Liver (tissue), 9 donors: ENCODE measurements around the gene ZBTB7B. TPM values are rescaled to one million over a fixed set of nuclear protein-coding genes. Genes with fewer than 3 reads are reported as not detected.

Source experiments
- DNase-seq: peaks from one replicate; pipeline ENCODE4 v3.0.0-alpha.2; 2017; ENCODE audit warnings: low spot score
- H3K27ac ChIP-seq, 2 donors: one replicate each; pipeline ENCODE4 v1.7.0; 2013; ENCODE audit warnings: inconsistent platforms in 2 of 2, low read length in 2 of 2, control low read depth in 1 of 2, low read depth in 1 of 2, mild to moderate bottlenecking in 1 of 2
- H3K27me3 ChIP-seq, 4 donors: one replicate each; pipeline versions ENCODE4 v1.6.1 to v1.7.0; 2013; ENCODE audit warnings: low read length in 3 of 4, inconsistent platforms in 1 of 4, mild to moderate bottlenecking in 1 of 4, moderate library complexity in 1 of 4; ENCODE audit not compliant: control insufficient read depth in 4 of 4, insufficient read depth in 4 of 4
- H3K36me3 ChIP-seq, 4 donors: one replicate each; pipeline versions ENCODE4 v1.6.1 to v1.7.0; 2013; ENCODE audit warnings: low read length in 3 of 4, mild to moderate bottlenecking in 3 of 4, low read depth in 1 of 4, moderate library complexity in 1 of 4; ENCODE audit not compliant: control insufficient read depth in 4 of 4, insufficient read depth in 3 of 4
- H3K4me1 ChIP-seq, 4 donors: one replicate each; pipeline versions ENCODE4 v1.6.1 to v1.7.0; 2013; ENCODE audit warnings: low read length in 3 of 4, mild to moderate bottlenecking in 3 of 4, moderate library complexity in 1 of 4; ENCODE audit not compliant: control insufficient read depth in 4 of 4, insufficient read depth in 4 of 4
- H3K4me3 ChIP-seq, 3 donors: one replicate each; pipeline versions ENCODE4 v1.6.1 to v1.7.0; 2013; ENCODE audit warnings: low read length in 3 of 3, control low read depth in 1 of 3, low read depth in 1 of 3, mild to moderate bottlenecking in 1 of 3
- H3K9ac ChIP-seq, 2 donors: one replicate each; pipeline ENCODE4 v1.7.0; 2013; ENCODE audit warnings: low read length in 2 of 2, mild to moderate bottlenecking in 2 of 2, moderate library complexity in 2 of 2, control low read depth in 1 of 2, low read depth in 1 of 2
- H3K9me3 ChIP-seq, 4 donors: one replicate each; pipeline versions ENCODE4 v1.6.1 to v1.7.0; 2013; ENCODE audit warnings: low read length in 3 of 4; ENCODE audit not compliant: control insufficient read depth in 4 of 4
- ATF3 ChIP-seq: IDR thresholded peaks from 2 replicates; pipeline ENCODE4 v1.6.1; 2016; ENCODE audit warnings: antibody characterized with exemption
- CTCF ChIP-seq: fragments of 150-350 bp; IDR thresholded peaks from 2 replicates; pipeline ENCODE4 v1.5.1; 2017; ENCODE audit warnings: improper control_type of control experiment, low read depth, low read length; ENCODE audit not compliant: missing input control
- GABPA ChIP-seq, 2 donors: IDR thresholded peaks in 1 of 2; conservative IDR thresholded peaks in 1 of 2; 2 replicates each; pipeline ENCODE4 v1.6.1; 2016; ENCODE audit warnings: antibody characterized with exemption in 2 of 2, mild to moderate bottlenecking in 1 of 2, moderate library complexity in 1 of 2
- HNF4A ChIP-seq, 2 donors: conservative IDR thresholded peaks; 2 replicates each; pipeline ENCODE4 v1.6.1; 2016; ENCODE audit warnings: antibody characterized with exemption in 2 of 2, mild to moderate bottlenecking in 2 of 2
- HNF4G ChIP-seq: IDR thresholded peaks from 2 replicates; pipeline ENCODE4 v1.6.1; 2016; ENCODE audit warnings: antibody characterized with exemption
- MAX ChIP-seq: IDR thresholded peaks from 2 replicates; pipeline ENCODE4 v1.6.1; 2016; ENCODE audit warnings: antibody characterized with exemption
- RAD21 ChIP-seq, 2 donors: IDR thresholded peaks; 2 replicates each; pipeline ENCODE4 v1.6.1; 2016; ENCODE audit warnings: antibody characterized with exemption in 2 of 2, mild to moderate bottlenecking in 2 of 2
- REST ChIP-seq: IDR thresholded peaks from 2 replicates; pipeline ENCODE4 v1.6.1; 2016; ENCODE audit warnings: antibody characterized with exemption, mild to moderate bottlenecking
- RXRA ChIP-seq, 2 donors: IDR thresholded peaks; 2 replicates each; pipeline ENCODE4 v1.6.1; 2017 to 2018; ENCODE audit warnings: antibody characterized with exemption in 2 of 2, mild to moderate bottlenecking in 1 of 2
- YY1 ChIP-seq: IDR thresholded peaks from 2 replicates; pipeline ENCODE4 v1.6.1; 2016; ENCODE audit warnings: antibody characterized with exemption, mild to moderate bottlenecking
- WGBS: extraction: QIAGEN DNeasy Blood & Tissue Kit; methylation state at CpG from one replicate; pipeline ENCODE4 v1.1.7; 2013; 5-methylcytosine and 5-hydroxymethylcytosine counted together
- polyA plus RNA-seq, 2 donors: library from polyadenylated mRNA; stranded (reverse) in 1 of 2; unstranded in 1 of 2; fragments of 200-250 nt in 1 of 2; fragments of >200 nt in 1 of 2; fragmentation: Nextera tagmentation in 1 of 2; extraction: Ambion mirVana in 1 of 2; gene quantifications; one replicate each; pipeline versions ENCODE4 v1.2.1 to v1.2.3, GENCODE V29; 2013 to 2015
- total RNA-seq, 2 donors: library from RNA; depleted of rRNA; stranded (reverse); fragments of >200 nt; gene quantifications; one replicate each; pipeline ENCODE4 v1.2.3, GENCODE V29; 2014
- donor health status: healthy.
- donor health status: healthy.
- donor health status: healthy.
- donor health status: healthy.
- donor health status: healthy.

Gene ZBTB7B
- total and polyA plus RNA-seq, 4 donors = 7.0 to 50.2 (median 21.1) TPM

GRCh38 chr1:154998818-154999570 lies 3.6 kb upstream of the ZBTB7B start:
- Histone ChIP-seq H3K9me3 (no peaks in the 10 kb centered on the region), H3K4me1 (peaks cover 4 to 28% (median 21%) of the 10 kb centered on the region in 4 donors), H3K9ac (no peak overlapping the region), H3K4me3 (peak overlapping the region in 1 of 3 donors; percentile 32), H3K27me3 (no peaks in the 10 kb centered on the region), H3K27ac (no peak overlapping the region), H3K36me3 (no peaks in the 10 kb centered on the region)
- peak; percentile 78 for DNase-seq
- WGBS = 16% methylated on average over 40 of the region's 40 CpGs
- peak in 1 of 2 donors; percentile 11 for TF ChIP-seq RXRA (IDR thresholded peaks at IDR 0.05)
- peak; percentile 64 for TF ChIP-seq CTCF
- TF ChIP-seq RAD21 (IDR thresholded peaks at IDR 0.05) = peak; percentile 76 to 88
- TF ChIP-seq MAX = no peak
- no peak for TF ChIP-seq HNF4G
- no peak for TF ChIP-seq ATF3

GRCh38 chr1:154999571-155000410 lies 2.8 kb upstream of the ZBTB7B start:
- TF ChIP-seq YY1 = no peak
- TF ChIP-seq HNF4A (conservative IDR thresholded peaks at IDR 0.05) = no peak
- TF ChIP-seq CTCF = peak; percentile 3
- peak; percentile 38 for TF ChIP-seq REST
- TF ChIP-seq GABPA (IDR thresholded peaks at IDR 0.05 in 1 of 2, conservative IDR thresholded peaks at IDR 0.05 in 1 of 2) = no peak
- Histone ChIP-seq H3K4me3 (peak overlapping the region; percentile 59 to 73 (median 73)), H3K4me1 (peaks cover 4 to 36% (median 28%) of the 10 kb centered on the region in 4 donors), H3K9ac (peak overlapping the region in 1 of 2 donors; percentile 54), H3K9me3 (no peaks in the 10 kb centered on the region), H3K27me3 (no peaks in the 10 kb centered on the region), H3K27ac (peak overlapping the region; percentile 96 to 97), H3K36me3 (no peaks in the 10 kb centered on the region)
- no peak for DNase-seq
- 4% methylated on average over 50 of the region's 50 CpGs for WGBS
